A549 (cell line): Measurements from ENCODE around the gene LRRC59.

Experiments
- CEBPB ChIP-seq, 2 experiments: fragments of >200 bp in 1 of 2; sonication (Bioruptor Twin) in 1 of 2; formaldehyde crosslinking in 1 of 2; IDR thresholded peaks; 2 replicates each; pipeline ENCODE4 v1.6.1; 2012 to 2016
- EP300 ChIP-seq, 2 experiments: fragments of >200 bp; sonication (Bioruptor Twin); formaldehyde crosslinking; IDR thresholded peaks; 2 replicates in 1 of 2; 3 replicates in 1 of 2; pipeline ENCODE4 v1.6.1; 2016 to 2017
- FOSB ChIP-seq: fragments of 250-450 bp; sonication (Bioruptor Pico); IDR thresholded peaks from 2 replicates; pipeline ENCODE4 v1.5.0; 2020; ENCODE audit warnings: mild to moderate bottlenecking, moderate library complexity
- FOSL2 ChIP-seq, 2 experiments: fragments of 450-650 bp in 1 of 2; fragments of >200 bp in 1 of 2; sonication (Bioruptor Twin) in 1 of 2; formaldehyde crosslinking; IDR thresholded peaks; 2 replicates each; pipeline versions ENCODE4 v1.5.0 to v1.6.1; 2016 to 2020; ENCODE audit warnings: mild to moderate bottlenecking in 1 of 2, moderate library complexity in 1 of 2
- RAD21 ChIP-seq, 2 experiments: fragments of >200 bp in 1 of 2; sonication (Bioruptor Twin) in 1 of 2; formaldehyde crosslinking in 1 of 2; IDR thresholded peaks in 1 of 2; conservative IDR thresholded peaks in 1 of 2; 2 replicates in 1 of 2; 3 replicates in 1 of 2; pipeline ENCODE4 v1.6.1; 2012 to 2018; ENCODE audit warnings: inconsistent platforms in 1 of 2
- SMC3 ChIP-seq: fragments of >200 bp; sonication (Bioruptor Twin); formaldehyde crosslinking; IDR thresholded peaks from 3 replicates; pipeline ENCODE4 v1.6.1; 2018; ENCODE audit warnings: inconsistent platforms
- TF ChIP-seq, protein P1 (sequence below): IDR thresholded peaks from 2 replicates; pipeline ENCODE4 v1.6.1; 2012
- TF ChIP-seq, protein P2 (sequence below): fragments of 200-600 bp; sonication (generic); IDR thresholded peaks from 2 replicates; pipeline ENCODE4 v1.6.1; 2016; ENCODE audit warnings: antibody characterized with exemption, mild to moderate bottlenecking, moderate library complexity
- TF ChIP-seq, protein P3 (sequence below): fragments of >200 bp; sonication (Bioruptor Twin); formaldehyde crosslinking; IDR thresholded peaks from 3 replicates; pipeline ENCODE4 v1.5.1; 2016

DNA sequence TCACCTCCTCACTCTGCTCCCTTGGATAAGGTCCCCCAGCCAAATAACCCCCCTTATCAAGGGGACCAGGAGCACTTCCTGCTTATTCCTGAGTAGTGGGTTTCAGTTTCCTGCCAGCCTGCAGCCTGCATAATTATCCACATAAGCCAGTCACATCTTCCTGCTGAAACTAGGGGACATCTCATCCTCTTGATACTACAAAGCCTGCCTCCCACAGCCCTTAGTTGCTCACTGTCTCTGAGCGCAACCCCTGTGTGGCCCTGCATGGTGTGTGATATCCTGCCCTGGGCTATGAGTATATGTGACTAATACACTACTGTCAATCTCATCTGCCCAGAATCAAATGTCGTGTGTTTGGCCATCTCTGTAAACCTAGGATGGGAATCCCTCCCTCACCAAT, 59.4 kb downstream of the LRRC59 start:
- no peak for TF ChIP-seq FOSB (CRISPR knock-in tag)
- TF ChIP-seq, protein P1, sequence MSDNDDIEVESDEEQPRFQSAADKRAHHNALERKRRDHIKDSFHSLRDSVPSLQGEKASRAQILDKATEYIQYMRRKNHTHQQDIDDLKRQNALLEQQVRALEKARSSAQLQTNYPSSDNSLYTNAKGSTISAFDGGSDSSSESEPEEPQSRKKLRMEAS: no peak
- TF ChIP-seq RAD21 (conservative IDR thresholded peaks at IDR 0.05 in 1 of 2, IDR thresholded peaks at IDR 0.05 in 1 of 2): no peak
- TF ChIP-seq CEBPB (IDR thresholded peaks at IDR 0.05): no peak
- TF ChIP-seq FOSL2 (IDR thresholded peaks at IDR 0.05): no peak
- no peak for TF ChIP-seq FOSL2 (CRISPR knock-in tag; IDR thresholded peaks at IDR 0.05)
- TF ChIP-seq, protein P2, sequence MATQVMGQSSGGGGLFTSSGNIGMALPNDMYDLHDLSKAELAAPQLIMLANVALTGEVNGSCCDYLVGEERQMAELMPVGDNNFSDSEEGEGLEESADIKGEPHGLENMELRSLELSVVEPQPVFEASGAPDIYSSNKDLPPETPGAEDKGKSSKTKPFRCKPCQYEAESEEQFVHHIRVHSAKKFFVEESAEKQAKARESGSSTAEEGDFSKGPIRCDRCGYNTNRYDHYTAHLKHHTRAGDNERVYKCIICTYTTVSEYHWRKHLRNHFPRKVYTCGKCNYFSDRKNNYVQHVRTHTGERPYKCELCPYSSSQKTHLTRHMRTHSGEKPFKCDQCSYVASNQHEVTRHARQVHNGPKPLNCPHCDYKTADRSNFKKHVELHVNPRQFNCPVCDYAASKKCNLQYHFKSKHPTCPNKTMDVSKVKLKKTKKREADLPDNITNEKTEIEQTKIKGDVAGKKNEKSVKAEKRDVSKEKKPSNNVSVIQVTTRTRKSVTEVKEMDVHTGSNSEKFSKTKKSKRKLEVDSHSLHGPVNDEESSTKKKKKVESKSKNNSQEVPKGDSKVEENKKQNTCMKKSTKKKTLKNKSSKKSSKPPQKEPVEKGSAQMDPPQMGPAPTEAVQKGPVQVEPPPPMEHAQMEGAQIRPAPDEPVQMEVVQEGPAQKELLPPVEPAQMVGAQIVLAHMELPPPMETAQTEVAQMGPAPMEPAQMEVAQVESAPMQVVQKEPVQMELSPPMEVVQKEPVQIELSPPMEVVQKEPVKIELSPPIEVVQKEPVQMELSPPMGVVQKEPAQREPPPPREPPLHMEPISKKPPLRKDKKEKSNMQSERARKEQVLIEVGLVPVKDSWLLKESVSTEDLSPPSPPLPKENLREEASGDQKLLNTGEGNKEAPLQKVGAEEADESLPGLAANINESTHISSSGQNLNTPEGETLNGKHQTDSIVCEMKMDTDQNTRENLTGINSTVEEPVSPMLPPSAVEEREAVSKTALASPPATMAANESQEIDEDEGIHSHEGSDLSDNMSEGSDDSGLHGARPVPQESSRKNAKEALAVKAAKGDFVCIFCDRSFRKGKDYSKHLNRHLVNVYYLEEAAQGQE: no peak
- no peak for TF ChIP-seq SMC3
- TF ChIP-seq, protein P3, sequence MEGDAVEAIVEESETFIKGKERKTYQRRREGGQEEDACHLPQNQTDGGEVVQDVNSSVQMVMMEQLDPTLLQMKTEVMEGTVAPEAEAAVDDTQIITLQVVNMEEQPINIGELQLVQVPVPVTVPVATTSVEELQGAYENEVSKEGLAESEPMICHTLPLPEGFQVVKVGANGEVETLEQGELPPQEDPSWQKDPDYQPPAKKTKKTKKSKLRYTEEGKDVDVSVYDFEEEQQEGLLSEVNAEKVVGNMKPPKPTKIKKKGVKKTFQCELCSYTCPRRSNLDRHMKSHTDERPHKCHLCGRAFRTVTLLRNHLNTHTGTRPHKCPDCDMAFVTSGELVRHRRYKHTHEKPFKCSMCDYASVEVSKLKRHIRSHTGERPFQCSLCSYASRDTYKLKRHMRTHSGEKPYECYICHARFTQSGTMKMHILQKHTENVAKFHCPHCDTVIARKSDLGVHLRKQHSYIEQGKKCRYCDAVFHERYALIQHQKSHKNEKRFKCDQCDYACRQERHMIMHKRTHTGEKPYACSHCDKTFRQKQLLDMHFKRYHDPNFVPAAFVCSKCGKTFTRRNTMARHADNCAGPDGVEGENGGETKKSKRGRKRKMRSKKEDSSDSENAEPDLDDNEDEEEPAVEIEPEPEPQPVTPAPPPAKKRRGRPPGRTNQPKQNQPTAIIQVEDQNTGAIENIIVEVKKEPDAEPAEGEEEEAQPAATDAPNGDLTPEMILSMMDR: no peak
- TF ChIP-seq EP300 (IDR thresholded peaks at IDR 0.05): no peak
